H9 (cell line): ENCODE data around the gene TTC39A. TPM values are rescaled to one million over a fixed set of nuclear protein-coding genes. Genes with fewer than 3 reads are reported as not detected.

Experiments used
- DNase-seq: peaks from one replicate; pipeline ENCODE4 v3.0.0-alpha.2; 2017
- H2AFZ ChIP-seq: one replicate; pipeline ENCODE4 v1.6.1; 2013; ENCODE audit warnings: mild to moderate bottlenecking, low read length, control low read depth, moderate library complexity
- H2AK5ac ChIP-seq: 2 replicates; pipeline ENCODE4 v1.6.1; 2013; ENCODE audit warnings: low read length, control low read depth, mixed read lengths; ENCODE audit not compliant: insufficient read length
- H2BK120ac ChIP-seq: one replicate; pipeline ENCODE4 v1.6.1; 2013; ENCODE audit warnings: low read depth, mild to moderate bottlenecking, low read length, control low read depth, inconsistent platforms; ENCODE audit not compliant: poor library complexity, severe bottlenecking
- H2BK12ac ChIP-seq: 2 replicates; pipeline ENCODE4 v1.6.1; 2013; ENCODE audit warnings: low read length, control low read depth, mixed read lengths, low read depth; ENCODE audit not compliant: insufficient read length
- H2BK15ac ChIP-seq: 2 replicates; pipeline ENCODE4 v1.6.1; 2013; ENCODE audit warnings: low read depth, low read length, control low read depth
- H2BK20ac ChIP-seq: one replicate; pipeline ENCODE4 v1.6.1; 2013; ENCODE audit warnings: low read depth, mild to moderate bottlenecking, low read length, control low read depth, inconsistent platforms; ENCODE audit not compliant: poor library complexity, severe bottlenecking
- H2BK5ac ChIP-seq: 2 replicates; pipeline ENCODE4 v1.6.1; 2013; ENCODE audit warnings: low read length, control low read depth, mixed read lengths; ENCODE audit not compliant: insufficient read length
- H3K14ac ChIP-seq: 2 replicates; pipeline ENCODE4 v1.6.1; 2013; ENCODE audit warnings: low read length, control low read depth; ENCODE audit not compliant: insufficient read depth
- H3K18ac ChIP-seq: 2 replicates; pipeline ENCODE4 v1.6.1; 2013; ENCODE audit warnings: low read depth, mild to moderate bottlenecking, mixed read lengths, low read length, control low read depth; ENCODE audit not compliant: insufficient read length
- H3K23ac ChIP-seq: 2 replicates; pipeline ENCODE4 v1.6.1; 2013; ENCODE audit warnings: low read length, control low read depth, mixed read lengths, low read depth; ENCODE audit not compliant: insufficient read length
- H3K23me2 ChIP-seq: 2 replicates; pipeline ENCODE4 v1.6.1; 2013; ENCODE audit warnings: low read depth, mild to moderate bottlenecking, mixed read lengths, low read length, control low read depth; ENCODE audit not compliant: insufficient read length, poor library complexity, severe bottlenecking
- H3K27ac ChIP-seq: 2 replicates; pipeline ENCODE4 v1.5.1; 2013; ENCODE audit warnings: low read length, control low read depth, mixed read lengths, low read depth; ENCODE audit not compliant: insufficient read length
- H3K27me3 ChIP-seq: 2 replicates; pipeline ENCODE4 v1.6.1; 2013; ENCODE audit warnings: low read length, control low read depth, inconsistent platforms; ENCODE audit not compliant: insufficient read depth
- H3K4ac ChIP-seq: 2 replicates; pipeline ENCODE4 v1.6.1; 2013; ENCODE audit warnings: low read depth, mild to moderate bottlenecking, control low read depth, inconsistent platforms, low read length, moderate library complexity
- H3K4me1 ChIP-seq: 2 replicates; pipeline ENCODE4 v1.6.1; 2013; ENCODE audit warnings: low read length, control low read depth, inconsistent platforms; ENCODE audit not compliant: insufficient read depth
- H3K4me2 ChIP-seq: 2 replicates; pipeline ENCODE4 v1.6.1; 2013; ENCODE audit warnings: low read length, control low read depth, mixed read lengths; ENCODE audit not compliant: insufficient read length, insufficient read depth
- H3K56ac ChIP-seq: 2 replicates; pipeline ENCODE4 v1.6.1; 2013; ENCODE audit warnings: low read depth, mild to moderate bottlenecking, mixed read lengths, low read length, control low read depth; ENCODE audit not compliant: insufficient read length
- H3K79me1 ChIP-seq: 2 replicates; pipeline ENCODE4 v1.6.1; 2013; ENCODE audit warnings: low read depth, mild to moderate bottlenecking, moderate library complexity, low read length, control low read depth, inconsistent platforms; ENCODE audit not compliant: insufficient read depth, poor library complexity, severe bottlenecking
- H3K79me2 ChIP-seq: 2 replicates; pipeline ENCODE4 v1.6.1; 2013; ENCODE audit warnings: low read length, control low read depth, inconsistent platforms; ENCODE audit not compliant: insufficient read depth
- H3K9ac ChIP-seq: 2 replicates; pipeline ENCODE4 v1.6.1; 2013; ENCODE audit warnings: low read length, control low read depth, mixed read lengths; ENCODE audit not compliant: insufficient read length; ENCODE audit errors: extremely low read depth
- H3K9me3 ChIP-seq: one replicate; pipeline ENCODE4 v1.6.1; 2013; ENCODE audit warnings: low read depth, low read length, inconsistent platforms; ENCODE audit not compliant: control insufficient read depth
- H3T11ph ChIP-seq: one replicate; pipeline ENCODE4 v1.6.1; 2013; ENCODE audit warnings: mild to moderate bottlenecking, low read length, control low read depth, inconsistent platforms
- H4K20me1 ChIP-seq: one replicate; pipeline ENCODE4 v1.6.1; 2013; ENCODE audit not compliant: control insufficient read depth, insufficient read length, insufficient read depth
- H4K5ac ChIP-seq: 2 replicates; pipeline ENCODE4 v1.6.1; 2013; ENCODE audit warnings: low read depth, mild to moderate bottlenecking, mixed read lengths, low read length, control low read depth; ENCODE audit not compliant: insufficient read length
- H4K8ac ChIP-seq: replicated peaks from 2 replicates; pipeline ENCODE4 v1.6.1; 2013; ENCODE audit warnings: low read length, control low read depth, mixed read lengths, low read depth; ENCODE audit not compliant: insufficient read length
- H4K91ac ChIP-seq: 2 replicates; pipeline ENCODE4 v1.6.1; 2013; ENCODE audit warnings: low read depth, mild to moderate bottlenecking, moderate library complexity, mixed read lengths, low read length, control low read depth; ENCODE audit not compliant: insufficient read length
- H3K27ac Mint-ChIP-seq, 3 experiments: 2 replicates in 2 of 3; 3 replicates in 1 of 3; pipeline ENCODE4 v1.8.0; 2020 to 2021; ENCODE audit warnings: mixed read lengths in 3 of 3, mild to moderate bottlenecking in 1 of 3, moderate library complexity in 1 of 3
- H3K27me3 Mint-ChIP-seq: 2 replicates; pipeline ENCODE4 v1.8.0; 2021; ENCODE audit warnings: low read depth, mild to moderate bottlenecking, moderate library complexity, mixed read lengths
- H3K36me3 Mint-ChIP-seq, 3 experiments: 2 replicates in 2 of 3; 3 replicates in 1 of 3; pipeline ENCODE4 v1.8.0; 2020 to 2021; ENCODE audit warnings: low read depth in 3 of 3, mixed read lengths in 3 of 3; ENCODE audit not compliant: insufficient read depth in 1 of 3
- H3K4me1 Mint-ChIP-seq, 2 experiments: 2 replicates each; pipeline ENCODE4 v1.8.0; 2020; ENCODE audit warnings: mixed read lengths in 2 of 2
- H3K4me3 Mint-ChIP-seq, 2 experiments: 2 replicates in 1 of 2; 3 replicates in 1 of 2; pipeline ENCODE4 v1.8.0; 2020 to 2021; ENCODE audit warnings: mild to moderate bottlenecking in 2 of 2, mixed read lengths in 2 of 2, moderate library complexity in 1 of 2
- H3K9me3 Mint-ChIP-seq, 2 experiments: 2 replicates in 1 of 2; 3 replicates in 1 of 2; pipeline ENCODE4 v1.8.0; 2020; ENCODE audit warnings: mild to moderate bottlenecking in 2 of 2, mixed read lengths in 2 of 2, moderate library complexity in 1 of 2
- WGBS: extraction: QIAGEN DNeasy Blood & Tissue Kit; methylation state at CpG from one replicate; pipeline ENCODE4 v1.1.7; 2013; ENCODE audit warnings: missing lambda C conversion rate, low lambda C conversion rate, mixed read lengths; ENCODE audit not compliant: insufficient read length; ENCODE audit errors: extremely low coverage; 5-methylcytosine and 5-hydroxymethylcytosine counted together
- total RNA-seq: library from RNA; stranded (reverse); gene quantifications from 2 replicates; pipeline ENCODE4 v1.2.1, GENCODE V29; 2021
- TF ChIP-seq, protein P1 (sequence below): fragments of 200-600 bp; sonication (generic); conservative IDR thresholded peaks from 3 replicates; pipeline ENCODE4 v1.8.0; 2021; ENCODE audit warnings: antibody characterized with exemption, mild to moderate bottlenecking

The TTC39A gene
- total RNA-seq, 1 experiment from 2014 or later = 7.7 TPM

DNA sequence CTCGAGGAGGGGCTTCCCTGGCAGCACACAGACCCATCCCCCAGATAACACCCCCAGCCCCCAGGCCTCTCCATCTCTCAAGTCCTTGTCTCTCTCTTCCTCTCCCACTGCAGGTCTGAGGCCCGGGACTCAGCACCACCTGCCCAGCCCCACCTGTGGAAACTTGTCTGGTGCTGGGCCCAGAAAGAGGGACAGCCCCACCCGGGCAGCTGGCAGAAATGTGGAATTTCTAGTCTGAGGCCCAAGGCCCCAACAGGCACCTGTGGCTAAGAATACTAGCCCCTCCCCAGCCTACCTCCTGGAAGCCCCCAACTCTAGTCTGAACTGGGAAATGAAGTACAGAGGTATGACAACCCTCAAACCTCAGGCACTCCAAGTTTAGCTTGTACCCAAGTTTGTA is 15.4 kb downstream of the TTC39A start:
- no peak overlapping the region for H3K4me2 ChIP-seq
- TF ChIP-seq, protein P1, sequence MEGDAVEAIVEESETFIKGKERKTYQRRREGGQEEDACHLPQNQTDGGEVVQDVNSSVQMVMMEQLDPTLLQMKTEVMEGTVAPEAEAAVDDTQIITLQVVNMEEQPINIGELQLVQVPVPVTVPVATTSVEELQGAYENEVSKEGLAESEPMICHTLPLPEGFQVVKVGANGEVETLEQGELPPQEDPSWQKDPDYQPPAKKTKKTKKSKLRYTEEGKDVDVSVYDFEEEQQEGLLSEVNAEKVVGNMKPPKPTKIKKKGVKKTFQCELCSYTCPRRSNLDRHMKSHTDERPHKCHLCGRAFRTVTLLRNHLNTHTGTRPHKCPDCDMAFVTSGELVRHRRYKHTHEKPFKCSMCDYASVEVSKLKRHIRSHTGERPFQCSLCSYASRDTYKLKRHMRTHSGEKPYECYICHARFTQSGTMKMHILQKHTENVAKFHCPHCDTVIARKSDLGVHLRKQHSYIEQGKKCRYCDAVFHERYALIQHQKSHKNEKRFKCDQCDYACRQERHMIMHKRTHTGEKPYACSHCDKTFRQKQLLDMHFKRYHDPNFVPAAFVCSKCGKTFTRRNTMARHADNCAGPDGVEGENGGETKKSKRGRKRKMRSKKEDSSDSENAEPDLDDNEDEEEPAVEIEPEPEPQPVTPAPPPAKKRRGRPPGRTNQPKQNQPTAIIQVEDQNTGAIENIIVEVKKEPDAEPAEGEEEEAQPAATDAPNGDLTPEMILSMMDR = no peak
- H3K56ac ChIP-seq = no peak overlapping the region
- no peak overlapping the region for H3T11ph ChIP-seq
- H3K79me2 ChIP-seq = no peaks in the 10 kb centered on the region
- H3K27ac ChIP-seq = no peak overlapping the region
- no peak overlapping the region for H2AK5ac ChIP-seq
- H2BK120ac ChIP-seq = no peak overlapping the region
- H2BK12ac ChIP-seq = no peak overlapping the region
- no peak for DNase-seq
- H3K23me2 ChIP-seq = no peaks in the 10 kb centered on the region
- H3K27ac Mint-ChIP-seq = no peak overlapping the region; a peak in 1 of 7 replicates
- no peak overlapping the region for H2BK15ac ChIP-seq
- no peak overlapping the region for H3K18ac ChIP-seq
- H3K4me1 ChIP-seq = no peaks in the 10 kb centered on the region
- no peak overlapping the region for H4K91ac ChIP-seq
- H3K27me3 ChIP-seq = no peaks in the 10 kb centered on the region
- no peak overlapping the region for H2AFZ ChIP-seq
- no peak overlapping the region for H4K5ac ChIP-seq
- H3K9me3 Mint-ChIP-seq = no peaks in the 10 kb centered on the region
- H3K9ac ChIP-seq = no peak overlapping the region
- H3K9me3 ChIP-seq = no peaks in the 10 kb centered on the region
- H4K8ac ChIP-seq = no peak overlapping the region
- H3K4ac ChIP-seq = no peak overlapping the region
- H3K4me3 Mint-ChIP-seq = no peak overlapping the region
- H3K23ac ChIP-seq = no peak overlapping the region
- H3K79me1 ChIP-seq = no peaks in the 10 kb centered on the region
- no peaks in the 10 kb centered on the region; the same call in 1 of the 2 replicates for H3K27me3 Mint-ChIP-seq
- H3K4me1 Mint-ChIP-seq = peaks cover 16 to 19% of the 10 kb centered on the region in 2 experiments
- no peak overlapping the region for H3K14ac ChIP-seq
- no peaks in the 10 kb centered on the region for H4K20me1 ChIP-seq
- H2BK20ac ChIP-seq = no peak overlapping the region
- H3K36me3 Mint-ChIP-seq = no peaks in the 10 kb centered on the region
- WGBS = no CpG with 5 or more reads among the region's 3 CpGs
- H2BK5ac ChIP-seq = no peak overlapping the region
